GM18505 (cell line): ENCODE results near the gene WFIKKN2.
"Not testable (repeated sequence)": the region's sequence is repeated elsewhere in the genome, so short reads cannot be mapped to it uniquely, and the experiment has no call there.

ENCODE experiments used
- ATAC-seq: cut with Tn5 transposase; IDR thresholded peaks from one replicate; pipeline ENCODE4 v1.9.1; 2021; ENCODE audit not compliant: unreplicated experiment
- POLR2A ChIP-seq: IDR thresholded peaks from 4 replicates; pipeline ENCODE4 v1.6.1; 2011; ENCODE audit warnings: borderline replicate concordance; ENCODE audit not compliant: insufficient read depth, insufficient read length; ENCODE audit errors: extremely low read depth

WFIKKN2 gene

GRCh38 chr17:50835301-50836234, at the start of gene WFIKKN2:
TSS of gene WFIKKN2 (plus strand) at chr17:50835586. CDS start at chr17:50835938, 352 bp downstream.
- no peak for ATAC-seq
- TF ChIP-seq POLR2A: no peak

DNA sequence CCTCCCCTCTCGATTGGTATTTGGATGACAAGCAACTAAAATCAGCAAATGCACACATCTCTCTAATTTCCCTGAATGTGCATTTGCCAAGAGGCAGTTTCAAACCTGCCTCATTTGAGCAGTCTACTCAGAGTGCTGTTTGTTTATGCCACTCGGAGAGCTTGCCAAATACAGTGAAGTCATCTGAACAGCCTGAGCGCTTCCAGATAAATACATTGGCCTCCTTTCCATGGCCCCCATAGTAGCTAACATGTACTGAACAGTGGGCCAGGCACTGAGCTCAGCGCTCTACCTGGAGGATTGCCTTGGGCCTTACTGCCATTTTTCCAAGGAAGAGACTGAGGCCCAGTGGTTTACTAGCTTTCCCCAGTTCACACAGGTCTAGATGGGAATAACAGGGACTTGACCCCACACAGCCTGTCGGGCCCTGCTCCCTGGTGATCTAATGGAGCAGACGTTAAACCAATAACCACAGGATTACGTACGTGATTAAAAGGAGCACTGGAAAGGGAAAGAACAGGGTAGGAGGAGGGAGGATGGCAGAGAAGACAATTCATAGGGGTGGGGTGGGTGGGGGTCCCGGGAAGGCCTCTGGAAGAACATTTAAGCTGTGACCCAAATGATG, 49.3 kb upstream of the WFIKKN2 start:
- TF ChIP-seq POLR2A: no peak

DNA sequence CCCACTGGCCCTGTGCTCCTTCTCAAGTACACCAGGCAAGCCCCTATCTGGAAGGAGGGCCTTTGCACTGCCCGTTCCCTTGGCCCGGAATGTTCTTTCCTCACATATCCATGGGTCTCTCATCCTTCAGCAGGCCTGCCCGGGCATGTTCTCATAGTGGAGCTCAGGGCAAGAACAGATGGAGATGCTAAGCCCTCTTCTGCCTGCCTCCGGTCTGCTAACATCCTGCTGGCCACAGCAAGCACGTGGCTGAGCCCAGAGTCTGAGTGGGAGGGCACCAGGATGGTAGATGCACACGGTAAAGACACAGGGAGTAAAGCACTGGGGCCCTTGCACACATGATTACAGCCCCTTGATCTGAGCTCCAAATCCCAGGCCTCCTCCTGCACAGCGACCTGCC, 48.3 kb upstream of the WFIKKN2 start:
- no peak for TF ChIP-seq POLR2A
- no peak for ATAC-seq

More for the DNA sequence above, 49.3 kb upstream of the WFIKKN2 start:
- ATAC-seq: no peak

- no peak for ATAC-seq
- TF ChIP-seq POLR2A: no peak
These were observed 44.8 kb upstream of the WFIKKN2 start for GRCh38 chr17:50790618-50791017.

- TF ChIP-seq POLR2A: no peak
- ATAC-seq: no peak
These were observed 43.3 kb upstream of the WFIKKN2 start for GRCh38 chr17:50792132-50792531.

DNA sequence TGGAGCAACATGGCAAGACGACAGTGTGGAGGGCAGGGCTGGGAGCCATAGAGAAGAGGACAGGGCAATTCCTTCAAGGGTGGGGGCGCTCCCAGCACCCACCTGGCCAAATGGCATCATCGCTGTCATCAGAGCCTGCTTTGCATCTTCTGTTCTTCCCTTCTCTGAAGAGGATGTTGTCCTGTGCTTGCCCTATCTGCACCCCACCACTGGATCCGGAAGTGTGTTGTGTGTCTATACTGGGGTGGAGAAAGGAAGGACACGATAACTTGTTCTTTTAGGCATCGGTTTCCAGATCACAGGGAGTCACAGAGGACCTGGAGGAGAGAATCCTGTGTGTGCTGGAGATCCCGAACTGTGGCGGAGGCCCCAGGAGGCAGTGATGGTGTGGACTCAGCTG, 42.4 kb upstream of the WFIKKN2 start:
- no peak for ATAC-seq

GRCh38 chr17:50794361-50794760, 41.0 kb upstream of the WFIKKN2 start:
- TF ChIP-seq POLR2A: no peak

More for the DNA sequence above, 42.4 kb upstream of the WFIKKN2 start:
- TF ChIP-seq POLR2A: no peak

DNA sequence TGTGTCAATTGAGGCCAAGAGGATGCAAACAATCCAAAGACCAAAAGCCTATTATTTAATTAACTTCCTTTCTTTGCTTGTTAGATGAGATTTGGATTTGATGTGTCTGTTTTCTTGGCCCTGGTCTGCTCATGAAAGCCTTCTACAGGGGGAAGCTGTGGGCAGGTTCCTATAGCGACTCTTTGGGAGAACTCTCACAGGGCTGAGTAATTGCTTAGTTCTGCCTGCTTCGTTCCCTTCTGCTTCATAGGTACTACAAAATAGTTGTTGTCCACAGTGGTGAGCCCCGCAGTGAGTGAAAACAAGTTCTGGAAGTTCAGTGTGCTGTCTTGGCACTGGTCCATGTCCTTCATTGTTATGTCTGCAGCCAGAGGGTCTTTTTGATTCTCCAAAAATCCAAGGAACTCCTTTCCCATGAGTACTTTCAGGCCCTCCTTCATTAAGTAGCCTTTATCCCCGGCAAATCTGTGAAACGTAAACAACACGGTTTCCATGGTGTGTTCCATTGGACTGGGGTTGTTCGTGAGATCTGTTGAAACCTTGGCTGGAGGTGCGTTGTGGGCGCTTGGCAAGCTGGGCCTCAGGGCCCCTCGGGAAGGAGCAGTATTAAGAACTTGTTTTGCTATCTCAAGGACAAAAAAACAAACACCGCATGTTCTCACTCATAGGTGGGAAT, 38.1 kb upstream of the WFIKKN2 start:
- TF ChIP-seq POLR2A: no peak
- ATAC-seq: no peak

More at GRCh38 chr17:50794361-50794760, 41.0 kb upstream of the WFIKKN2 start:
- ATAC-seq: no peak

DNA sequence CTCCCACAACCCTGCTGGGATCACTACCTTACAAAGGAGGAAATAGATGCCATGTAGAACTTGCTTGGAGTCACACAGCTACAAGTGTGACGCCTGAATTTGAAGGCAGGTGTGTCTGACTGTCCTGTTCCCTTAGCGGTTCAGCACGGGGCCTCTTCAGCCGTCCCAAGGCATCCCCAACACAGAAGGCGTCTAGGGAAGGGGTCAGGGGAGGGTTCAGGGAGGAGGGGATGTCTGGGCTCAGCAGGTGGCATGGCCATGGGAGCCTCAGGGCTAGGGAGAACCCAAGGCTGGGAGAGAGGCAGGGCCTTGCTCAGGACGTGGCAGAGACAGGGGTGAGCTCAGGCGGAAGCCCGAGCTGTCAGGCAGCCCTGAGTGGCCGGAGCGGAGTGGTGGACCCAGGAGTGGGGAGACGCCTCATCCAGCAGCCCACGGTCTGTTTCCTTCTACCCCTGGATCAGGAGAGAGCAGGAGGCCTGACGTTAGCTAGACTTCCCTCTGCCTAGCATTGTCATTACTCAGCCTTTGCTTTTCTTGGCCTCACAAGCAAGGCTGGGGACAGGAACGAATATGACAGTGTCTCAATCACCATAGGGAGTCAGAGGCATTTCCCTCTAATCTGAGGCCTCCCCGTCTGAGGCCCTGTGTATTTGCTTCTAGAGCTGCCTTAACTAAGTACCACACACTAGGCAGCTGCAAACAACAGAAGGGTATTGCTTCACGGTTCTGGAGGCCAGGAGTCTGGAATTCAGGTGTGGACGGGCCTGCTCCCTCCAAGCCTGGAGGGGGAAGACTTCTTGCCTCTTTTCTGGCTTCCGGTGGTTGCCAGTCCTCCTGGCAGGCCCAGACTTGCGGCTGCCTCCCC, 36.7 kb upstream of the WFIKKN2 start:
- no peak for TF ChIP-seq POLR2A
- no peak for ATAC-seq

DNA sequence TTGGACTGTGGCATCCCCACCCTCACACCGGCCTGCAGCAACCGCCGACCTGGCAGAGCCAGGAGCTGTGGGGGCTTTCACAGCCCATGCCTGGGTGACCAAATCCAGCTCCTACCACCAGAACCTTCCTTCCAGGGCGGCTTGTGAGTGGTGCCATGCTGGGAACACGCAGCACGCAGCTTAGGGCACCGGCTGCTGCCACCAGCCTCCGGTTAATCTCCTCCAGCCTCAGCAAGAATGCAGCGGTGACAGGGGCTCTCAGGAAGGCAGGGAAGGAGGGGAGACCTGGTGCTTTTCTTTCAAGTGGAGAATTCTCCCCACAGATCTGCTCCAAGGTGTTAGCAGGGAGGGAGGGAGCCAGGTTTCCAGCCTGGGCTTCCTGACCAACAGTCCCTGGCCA, 35.8 kb upstream of the WFIKKN2 start:
- no peak for TF ChIP-seq POLR2A
- no peak for ATAC-seq

DNA sequence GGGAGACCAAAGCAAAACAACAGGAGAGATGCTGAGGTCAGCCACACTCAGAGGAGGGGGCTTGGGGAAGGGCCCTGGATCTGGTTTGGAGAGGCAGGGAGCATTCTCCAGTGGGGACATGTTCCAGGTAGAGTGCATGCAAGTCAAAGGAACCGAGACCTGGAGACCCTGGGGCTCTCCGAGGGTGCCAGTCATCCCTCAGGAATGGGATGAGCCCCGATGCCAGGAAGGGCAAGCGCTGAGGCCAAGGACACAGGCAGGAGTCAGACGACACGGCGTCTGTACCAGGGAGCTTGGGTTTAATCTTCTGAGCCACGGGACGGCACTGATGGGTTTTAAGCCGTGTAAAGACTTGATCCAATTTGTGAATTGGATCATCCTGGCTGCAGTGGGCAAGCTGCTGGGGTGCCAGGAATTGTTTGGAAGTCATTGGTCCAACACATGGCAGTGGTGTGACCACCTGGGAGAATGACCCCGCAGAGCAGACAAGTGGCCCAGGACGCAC, 35.1 kb upstream of the WFIKKN2 start:
- ATAC-seq: no peak
- TF ChIP-seq POLR2A: no peak

DNA sequence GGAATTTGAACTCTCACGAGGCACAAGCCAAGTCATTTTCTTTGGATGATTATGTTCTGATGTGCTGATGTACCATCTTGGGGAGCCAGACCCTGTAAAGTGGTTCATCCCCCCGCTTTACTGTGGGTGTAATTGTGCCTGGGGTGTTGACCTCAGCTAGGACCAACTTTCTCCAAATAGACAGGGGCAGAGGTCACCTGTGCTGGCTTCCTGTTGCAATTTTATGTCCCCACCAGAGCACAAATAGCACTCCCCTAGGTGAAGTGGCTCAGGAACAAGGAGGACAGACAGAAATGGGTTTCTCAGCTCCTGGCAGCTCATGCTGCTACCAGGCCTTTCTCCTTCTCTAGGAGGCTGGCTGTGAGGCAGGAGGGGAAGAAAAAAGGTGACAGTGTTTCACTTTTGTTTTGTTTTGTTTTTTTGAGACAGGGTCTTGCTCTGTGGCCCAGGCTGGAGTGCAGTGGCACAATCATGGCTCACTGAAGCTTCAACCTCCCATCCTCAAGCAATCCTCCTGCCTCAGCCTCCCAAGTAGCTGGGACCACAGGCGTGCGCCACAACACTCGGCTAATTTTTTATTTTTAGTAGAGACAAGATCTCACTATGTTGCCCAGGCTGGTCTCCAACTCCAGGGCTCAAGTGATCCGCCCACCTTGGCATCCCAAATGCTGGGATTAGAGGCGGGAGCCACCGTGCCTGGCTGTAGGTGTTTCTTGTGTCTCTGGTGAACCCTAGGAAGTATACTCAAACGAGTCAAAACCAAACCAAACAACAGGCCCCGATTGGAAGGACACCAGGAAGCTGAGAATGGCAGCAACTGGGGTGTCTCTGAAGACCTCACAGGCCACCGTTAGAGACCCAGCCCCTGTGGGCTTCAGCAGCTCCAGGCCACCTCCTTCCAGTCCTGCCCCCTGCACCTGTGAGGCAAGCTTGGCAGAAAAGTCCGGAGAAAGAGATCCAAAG, 32.5 kb upstream of the WFIKKN2 start:
- no peak for ATAC-seq
- no peak for TF ChIP-seq POLR2A

GRCh38 chr17:50803676-50804075, 31.7 kb upstream of the WFIKKN2 start:
- ATAC-seq: no peak
- no peak for TF ChIP-seq POLR2A

DNA sequence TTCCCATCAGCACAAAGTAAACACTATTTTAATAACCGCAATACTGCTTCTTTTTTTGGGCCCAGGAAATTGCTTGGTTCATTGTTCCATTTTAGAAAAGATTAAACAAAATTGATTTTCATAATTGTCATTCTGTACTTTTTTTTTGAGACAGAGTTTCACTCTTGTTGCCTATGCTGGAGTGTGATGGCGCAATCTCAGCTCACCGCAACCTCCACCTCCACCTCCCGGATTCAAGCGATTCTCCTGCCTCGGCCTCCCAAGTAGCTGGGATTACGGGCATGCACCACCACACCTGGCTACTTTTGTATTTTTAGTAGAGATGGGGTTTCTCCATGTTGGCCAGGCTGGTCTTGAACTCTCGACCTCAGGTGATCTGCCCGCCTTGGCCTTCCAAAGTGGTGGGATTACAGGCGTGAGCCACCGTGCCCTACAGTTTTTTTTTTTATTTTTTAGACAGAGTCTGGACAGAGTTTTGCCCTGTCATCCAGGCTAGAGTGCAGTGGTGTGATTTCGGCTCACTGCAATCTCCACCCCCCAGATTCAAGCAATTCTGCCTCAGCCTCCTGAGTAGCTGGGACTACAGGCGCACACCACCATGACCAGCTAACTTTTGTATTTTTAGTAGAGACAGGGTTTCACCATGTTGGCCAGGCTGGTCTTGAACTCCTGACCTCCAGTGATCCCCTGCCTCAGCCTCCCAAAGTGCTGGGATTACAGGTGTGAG, 30.5 kb upstream of the WFIKKN2 start:
- not testable (repeated sequence) for ATAC-seq
